Coronary artery (tissue), 2 donors: ENCODE results near the gene GATAD2B.

Experiments used
- DNase-seq: peaks from one replicate; pipeline ENCODE4 v3.0.0-alpha.2; 2017; ENCODE audit warnings: low spot score
- H3K27ac ChIP-seq, 2 donors: fragments of 200-600 bp; sonication (generic); one replicate each; pipeline ENCODE4 v1.5.1; 2016 to 2019
- H3K4me3 ChIP-seq: fragments of 200-600 bp; sonication (generic); 2 replicates; pipeline ENCODE4 v1.5.1; 2016; ENCODE audit warnings: mild to moderate bottlenecking, moderate library complexity
- TF ChIP-seq, protein P1 (sequence below): fragments of 200-600 bp; sonication (generic); IDR thresholded peaks from one replicate; pipeline ENCODE4 v1.5.1; 2019; ENCODE audit warnings: antibody characterized with exemption

Gene GATAD2B

GRCh38 chr1:153780551-153780950, 142.2 kb downstream of the GATAD2B start:
- Histone ChIP-seq H3K27ac (peak overlapping the region in 1 of 2 donors; percentile 13), H3K4me3 (no peak overlapping the region)
- DNase-seq, result no peak
- TF ChIP-seq, protein P1, sequence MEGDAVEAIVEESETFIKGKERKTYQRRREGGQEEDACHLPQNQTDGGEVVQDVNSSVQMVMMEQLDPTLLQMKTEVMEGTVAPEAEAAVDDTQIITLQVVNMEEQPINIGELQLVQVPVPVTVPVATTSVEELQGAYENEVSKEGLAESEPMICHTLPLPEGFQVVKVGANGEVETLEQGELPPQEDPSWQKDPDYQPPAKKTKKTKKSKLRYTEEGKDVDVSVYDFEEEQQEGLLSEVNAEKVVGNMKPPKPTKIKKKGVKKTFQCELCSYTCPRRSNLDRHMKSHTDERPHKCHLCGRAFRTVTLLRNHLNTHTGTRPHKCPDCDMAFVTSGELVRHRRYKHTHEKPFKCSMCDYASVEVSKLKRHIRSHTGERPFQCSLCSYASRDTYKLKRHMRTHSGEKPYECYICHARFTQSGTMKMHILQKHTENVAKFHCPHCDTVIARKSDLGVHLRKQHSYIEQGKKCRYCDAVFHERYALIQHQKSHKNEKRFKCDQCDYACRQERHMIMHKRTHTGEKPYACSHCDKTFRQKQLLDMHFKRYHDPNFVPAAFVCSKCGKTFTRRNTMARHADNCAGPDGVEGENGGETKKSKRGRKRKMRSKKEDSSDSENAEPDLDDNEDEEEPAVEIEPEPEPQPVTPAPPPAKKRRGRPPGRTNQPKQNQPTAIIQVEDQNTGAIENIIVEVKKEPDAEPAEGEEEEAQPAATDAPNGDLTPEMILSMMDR, result no peak

GRCh38 chr1:153779781-153780541, 142.8 kb downstream of the GATAD2B start:
- Histone ChIP-seq H3K4me3 (no peak overlapping the region), H3K27ac (peak overlapping the region in 1 of 2 donors; percentile 13)
- TF ChIP-seq, protein P1, result no peak
- DNase-seq, result no peak

- Histone ChIP-seq H3K27ac (no peak overlapping the region), H3K4me3 (no peak overlapping the region)
- DNase-seq, result no peak
- TF ChIP-seq, protein P1, result no peak
Measured at GRCh38 chr1:153778824-153779519, 143.8 kb downstream of the GATAD2B start.

DNA sequence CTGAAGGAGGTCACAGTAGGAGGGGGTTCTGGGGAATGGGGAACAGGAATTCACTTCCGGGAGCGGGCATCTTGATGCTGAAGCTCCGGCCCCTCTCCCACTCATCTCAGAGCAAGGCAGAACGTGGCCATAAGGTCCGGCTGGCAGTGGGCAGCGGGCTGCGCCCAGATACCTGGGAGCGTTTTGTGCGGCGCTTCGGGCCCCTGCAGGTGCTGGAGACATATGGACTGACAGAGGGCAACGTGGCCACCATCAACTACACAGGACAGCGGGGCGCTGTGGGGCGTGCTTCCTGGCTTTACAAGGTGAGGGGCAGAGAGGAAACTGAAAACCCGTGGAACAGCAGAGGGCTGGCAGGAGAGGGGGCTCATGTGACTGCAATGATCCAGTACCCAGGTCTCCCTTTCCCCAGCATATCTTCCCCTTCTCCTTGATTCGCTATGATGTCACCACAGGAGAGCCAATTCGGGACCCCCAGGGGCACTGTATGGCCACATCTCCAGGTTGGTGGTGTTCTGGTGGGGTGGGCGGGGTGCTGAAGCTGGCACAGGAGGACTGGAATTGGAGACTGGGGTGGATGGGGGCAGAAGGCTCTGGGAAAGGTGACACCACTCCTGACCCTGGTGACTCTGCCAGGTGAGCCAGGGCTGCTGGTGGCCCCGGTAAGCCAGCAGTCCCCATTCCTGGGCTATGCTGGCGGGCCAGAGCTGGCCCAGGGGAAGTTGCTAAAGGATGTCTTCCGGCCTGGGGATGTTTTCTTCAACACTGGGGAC, 144.5 kb downstream of the GATAD2B start:
- no peak for DNase-seq
- TF ChIP-seq, protein P1, result no peak
- H3K27ac ChIP-seq, result peak overlapping the region; percentile 50 to 98
- H3K4me3 ChIP-seq, result peak overlapping the region; percentile 96

DNA sequence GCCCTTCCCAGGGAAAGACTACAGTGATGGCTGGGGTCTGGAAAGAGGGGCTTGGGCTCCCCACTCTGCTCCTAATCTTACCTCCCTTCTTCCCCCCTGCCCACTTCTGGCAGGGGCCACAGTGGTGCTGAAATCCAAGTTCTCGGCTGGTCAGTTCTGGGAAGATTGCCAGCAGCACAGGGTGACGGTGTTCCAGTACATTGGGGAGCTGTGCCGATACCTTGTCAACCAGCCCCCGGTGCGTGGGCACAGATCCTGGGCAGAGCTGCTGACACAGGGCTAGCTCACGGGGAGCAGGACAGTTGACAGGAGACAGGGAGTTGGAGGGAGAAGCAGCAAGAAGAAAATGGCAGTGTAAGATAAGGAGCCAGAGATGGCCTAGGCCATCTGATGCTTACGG, 145.1 kb downstream of the GATAD2B start:
- TF ChIP-seq, protein P1, result no peak
- DNase-seq, result no peak
- H3K27ac ChIP-seq, result peak overlapping the region; percentile 50 to 98
- peak overlapping the region; percentile 96 for H3K4me3 ChIP-seq

GRCh38 chr1:153776845-153777370, 145.9 kb downstream of the GATAD2B start:
- no peak for DNase-seq
- H3K4me3 ChIP-seq, result peak overlapping the region; percentile 96
- TF ChIP-seq, protein P1, result no peak
- peak overlapping the region; percentile 91 to 98 for H3K27ac ChIP-seq
